NCI-H2196 (cell line): ENCODE results near the gene SARDH.
"Not testable (repeated sequence)": the region's sequence is repeated elsewhere in the genome, so short reads cannot be mapped to it uniquely, and the experiment has no call there.

Experiments
- DNase-seq: peaks from one replicate; lab custom pipeline; 2025; ENCODE audit not compliant: unreplicated experiment; lab: John Stamatoyannopoulos, UW

Gene SARDH

DNA sequence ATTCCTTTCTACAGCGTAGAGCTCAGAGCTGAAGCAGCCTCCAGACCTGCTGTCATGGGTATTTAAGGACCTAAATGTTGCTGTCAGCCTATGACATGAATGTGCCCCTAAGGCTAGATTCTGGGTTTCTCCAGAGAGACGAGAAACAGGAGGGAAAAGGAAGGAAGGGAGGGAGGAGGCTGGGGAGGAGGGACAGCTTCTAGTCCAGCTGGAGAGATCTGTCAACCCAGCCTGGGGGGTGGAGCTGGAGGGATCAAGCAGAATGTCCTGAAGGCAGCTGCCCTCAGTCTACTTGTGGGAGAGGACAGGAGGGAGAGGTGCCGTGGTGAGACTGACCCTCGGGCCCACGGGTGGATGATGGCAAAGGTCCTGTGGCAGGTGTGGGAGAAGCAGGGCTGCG is 103.1 kb downstream of the SARDH start:
- DNase-seq: no peak

DNA sequence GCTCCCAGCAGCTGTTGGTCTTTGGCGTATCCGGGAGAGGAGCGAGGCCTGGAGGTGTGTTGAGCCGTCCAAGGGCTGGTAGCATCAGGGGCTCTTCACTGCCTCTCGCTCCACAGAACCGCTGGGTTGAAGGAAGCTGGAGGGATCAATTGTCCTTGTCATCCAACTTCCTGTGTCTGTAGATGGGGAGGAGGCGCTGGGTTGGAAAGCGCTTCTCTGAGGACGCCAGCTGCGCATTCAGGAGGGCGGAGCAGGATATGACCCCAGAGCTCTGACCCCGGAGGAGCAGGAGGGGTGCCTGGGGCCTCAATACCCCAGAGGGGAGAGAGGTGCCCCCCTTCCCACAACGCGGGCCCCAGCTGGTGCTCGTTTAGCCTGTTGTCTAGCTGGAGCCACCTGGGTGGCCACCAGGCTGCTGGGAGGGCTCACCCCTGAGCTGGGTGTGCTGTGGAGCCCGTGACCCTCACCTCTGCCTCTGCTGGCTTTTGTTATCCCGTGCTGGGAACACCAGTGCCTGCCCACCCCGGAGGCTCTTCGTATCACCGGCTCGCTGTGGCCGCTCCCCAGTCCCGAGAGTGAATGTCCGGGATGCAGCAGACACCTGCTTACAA is 104.0 kb downstream of the SARDH start:
- peak; percentile 57 for DNase-seq

DNA sequence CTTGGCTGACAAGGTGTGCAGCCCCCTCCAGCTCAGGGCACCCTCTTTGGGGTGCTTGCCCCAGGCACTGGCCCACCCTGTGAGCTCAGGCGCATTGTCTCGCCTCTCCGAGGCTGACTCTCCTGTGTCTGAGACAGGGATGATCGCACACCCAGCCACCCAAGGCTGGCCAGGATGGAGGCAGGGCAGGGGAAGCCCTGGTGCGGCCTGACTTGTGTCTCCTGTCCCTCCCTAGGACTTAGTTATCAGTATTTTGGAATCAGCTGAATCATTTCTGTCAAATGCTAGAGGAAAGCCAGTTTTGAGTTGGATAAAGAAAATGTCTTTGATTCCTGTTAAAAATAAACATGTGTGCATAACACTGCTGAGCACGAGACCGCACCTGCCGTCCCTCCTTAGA is 104.5 kb downstream of the SARDH start:
- peak; percentile 52 for DNase-seq

DNA sequence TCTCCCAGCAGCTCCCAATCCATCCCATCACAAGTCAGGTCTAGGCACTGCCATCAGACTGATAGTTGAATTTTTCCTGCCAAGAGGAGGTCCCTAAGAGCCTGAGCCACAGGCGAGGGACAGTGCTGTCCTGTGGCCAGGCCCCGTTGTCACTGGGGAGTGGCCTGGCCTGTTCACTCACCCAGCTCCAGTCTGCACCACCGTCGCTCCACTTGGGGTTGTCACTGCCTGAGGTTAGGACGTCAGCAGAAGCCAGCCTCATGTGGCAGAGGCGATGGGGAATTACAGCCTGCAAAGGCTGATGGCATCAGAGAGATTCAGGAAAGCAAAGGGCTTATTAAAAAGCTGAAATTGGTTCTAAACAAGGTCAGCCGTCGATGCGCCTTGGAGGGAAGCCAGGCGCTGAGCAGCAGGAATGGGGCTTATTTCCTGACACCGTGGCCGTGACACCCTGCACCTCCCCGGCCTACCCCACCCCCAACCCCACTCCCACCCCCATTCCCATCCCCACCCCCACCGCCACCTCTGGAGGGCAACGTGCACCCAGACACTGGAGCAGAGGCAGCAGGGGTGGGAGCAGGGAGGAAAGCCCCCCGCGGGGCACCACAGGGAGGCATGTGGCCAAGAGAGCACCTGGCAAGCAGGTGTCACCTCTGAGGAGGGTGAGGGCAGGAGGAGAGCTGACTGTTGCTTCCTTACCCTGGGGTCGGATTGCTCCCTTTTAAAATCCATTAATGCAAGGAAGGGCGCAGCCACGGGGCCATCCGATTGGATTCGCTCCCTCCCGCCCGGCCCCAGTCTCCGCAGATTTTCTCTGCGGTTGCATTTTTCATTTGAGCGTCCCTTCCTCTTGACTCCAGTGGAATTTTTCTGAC is 105.1 kb downstream of the SARDH start:
- DNase-seq: peak; percentile 66

DNA sequence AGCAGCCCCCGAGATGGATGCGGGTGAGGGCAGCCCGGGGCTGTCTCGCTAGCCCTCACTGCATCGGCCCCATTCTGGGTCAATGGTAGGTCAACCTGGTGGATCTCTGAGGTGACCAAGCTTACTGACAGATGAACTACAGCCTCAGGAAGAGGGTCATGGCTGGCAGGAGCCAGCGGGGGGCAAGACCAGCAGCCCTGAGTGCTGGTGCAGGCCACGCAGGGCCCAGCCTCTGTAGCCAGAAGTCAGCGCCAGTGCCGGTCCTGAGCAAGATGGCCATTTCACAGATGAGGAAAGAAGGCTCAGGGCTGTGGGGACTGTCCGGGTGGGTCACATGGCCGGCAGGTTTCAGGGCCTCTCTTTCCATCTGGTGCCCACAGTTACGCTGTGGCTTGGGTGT is 107.0 kb downstream of the SARDH start:
- no peak for DNase-seq

DNA sequence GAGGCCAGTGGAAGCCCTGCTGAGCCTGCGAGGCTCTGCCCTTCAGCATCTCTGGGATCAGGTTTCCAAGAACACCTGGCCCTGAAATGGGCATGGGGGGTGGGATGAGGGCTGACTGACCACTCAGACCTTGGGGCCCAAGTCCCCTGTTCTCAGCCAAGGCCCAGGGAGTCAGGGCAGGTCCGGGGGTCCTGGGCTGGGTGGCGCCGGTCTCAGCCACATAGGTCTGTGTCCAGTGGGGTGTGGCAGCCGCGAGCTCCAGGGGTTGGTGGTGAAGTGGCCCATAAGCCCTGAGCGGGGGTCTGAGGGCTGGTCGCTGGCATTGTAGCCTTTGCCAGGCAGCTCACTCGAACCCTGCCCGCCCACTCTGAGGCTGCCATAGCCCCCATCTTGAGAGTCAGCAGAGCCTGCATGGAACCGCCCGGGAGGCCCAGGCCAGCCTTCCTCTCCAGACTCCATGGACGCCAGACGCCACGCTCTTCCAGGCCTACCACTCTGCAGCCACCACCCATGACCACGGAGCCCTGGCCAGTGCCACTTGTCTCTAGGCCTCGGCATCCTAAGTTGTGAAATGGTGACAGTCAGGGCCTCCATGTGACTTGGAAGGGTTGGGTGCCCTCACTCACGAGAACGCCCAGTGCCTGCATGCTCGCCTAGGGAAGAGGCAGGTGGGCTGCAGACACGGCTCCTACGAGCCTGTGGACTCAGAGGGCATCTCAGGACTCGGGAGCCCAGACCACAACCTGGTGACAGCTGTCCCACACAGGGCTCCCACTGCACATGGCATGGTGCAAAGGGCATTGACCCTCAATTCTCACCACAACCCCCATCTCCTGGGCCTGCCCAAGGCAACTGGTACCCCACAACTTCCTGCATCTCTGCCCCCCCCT is 108.7 kb downstream of the SARDH start:
- DNase-seq: no peak

DNA sequence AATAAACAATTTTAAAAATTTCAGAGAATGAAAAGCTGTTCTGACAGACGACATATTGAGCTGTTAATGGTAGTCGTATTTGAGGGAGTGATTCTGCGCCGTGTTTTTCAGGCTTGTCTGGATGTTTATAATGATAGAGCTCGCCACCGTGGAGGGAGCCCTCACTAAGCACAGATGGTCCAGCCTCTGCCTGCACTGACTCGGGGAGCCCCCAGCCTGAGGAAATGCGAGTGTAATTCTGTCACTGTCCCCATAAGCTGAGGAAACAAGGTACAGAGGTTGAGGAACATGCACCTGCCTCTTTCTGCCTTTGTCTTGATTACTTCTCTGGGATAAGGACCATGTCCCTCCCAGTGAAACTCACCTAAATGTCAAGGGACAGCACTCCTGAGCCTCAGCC is 109.4 kb downstream of the SARDH start:
- DNase-seq: no peak

DNA sequence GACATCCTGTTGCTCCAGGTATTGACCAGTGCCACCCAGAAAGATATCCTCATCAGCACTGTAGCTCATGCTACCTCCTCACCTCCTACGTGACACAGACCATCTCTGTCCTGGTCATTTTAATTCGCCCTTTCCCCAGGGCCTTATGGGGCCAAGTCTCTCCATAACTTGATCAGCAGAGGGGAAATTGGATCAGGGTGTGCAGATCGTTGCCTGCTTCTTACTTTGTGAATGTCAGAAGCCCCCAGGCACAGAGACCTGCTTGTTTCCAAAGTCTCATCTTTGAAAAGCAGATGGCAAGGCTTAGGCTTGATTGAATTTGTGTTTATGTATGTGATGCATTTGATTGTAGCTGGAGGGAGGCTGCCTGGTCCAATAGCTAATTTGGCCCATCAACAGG is 110.8 kb downstream of the SARDH start:
- no peak for DNase-seq

DNA sequence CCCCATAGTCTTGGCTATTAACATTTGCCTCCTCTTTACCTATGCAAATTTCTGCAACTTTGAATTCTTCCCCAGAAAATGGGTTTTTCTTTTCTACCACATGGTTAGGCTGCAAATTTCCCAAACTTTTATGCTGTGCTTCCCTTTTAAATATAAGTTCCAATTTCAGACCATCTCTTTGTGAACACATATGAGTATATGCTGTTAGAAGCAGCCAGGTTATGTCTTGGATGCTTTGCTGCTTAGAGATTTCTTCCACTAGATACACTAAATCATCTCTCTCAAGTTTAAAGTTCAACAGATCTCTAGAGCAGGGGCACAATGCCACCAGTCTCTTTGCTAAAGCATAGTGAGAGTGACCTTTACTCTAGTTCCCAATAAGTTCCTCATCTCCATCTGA is 112.1 kb downstream of the SARDH start:
- not testable (repeated sequence) for DNase-seq

DNA sequence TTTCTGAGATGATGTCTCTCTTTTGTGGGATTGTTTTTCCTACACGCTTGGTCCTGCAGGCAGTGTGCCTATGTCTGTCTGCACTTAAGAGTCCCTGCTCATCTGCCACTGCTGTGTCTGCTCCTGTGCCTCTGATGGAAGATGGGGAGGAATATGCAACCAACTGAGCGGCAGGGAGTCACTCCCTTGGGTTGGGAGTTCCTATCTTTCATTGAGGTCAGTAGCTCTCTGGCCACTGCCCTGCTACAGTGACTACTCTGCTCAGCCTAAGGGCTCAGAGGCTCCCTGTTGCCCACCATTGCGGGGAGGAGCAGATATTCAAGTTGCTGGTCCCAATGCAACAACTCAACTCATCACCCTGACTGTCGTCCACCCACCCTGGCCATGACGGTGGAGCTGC is 115.6 kb downstream of the SARDH start:
- no peak for DNase-seq

DNA sequence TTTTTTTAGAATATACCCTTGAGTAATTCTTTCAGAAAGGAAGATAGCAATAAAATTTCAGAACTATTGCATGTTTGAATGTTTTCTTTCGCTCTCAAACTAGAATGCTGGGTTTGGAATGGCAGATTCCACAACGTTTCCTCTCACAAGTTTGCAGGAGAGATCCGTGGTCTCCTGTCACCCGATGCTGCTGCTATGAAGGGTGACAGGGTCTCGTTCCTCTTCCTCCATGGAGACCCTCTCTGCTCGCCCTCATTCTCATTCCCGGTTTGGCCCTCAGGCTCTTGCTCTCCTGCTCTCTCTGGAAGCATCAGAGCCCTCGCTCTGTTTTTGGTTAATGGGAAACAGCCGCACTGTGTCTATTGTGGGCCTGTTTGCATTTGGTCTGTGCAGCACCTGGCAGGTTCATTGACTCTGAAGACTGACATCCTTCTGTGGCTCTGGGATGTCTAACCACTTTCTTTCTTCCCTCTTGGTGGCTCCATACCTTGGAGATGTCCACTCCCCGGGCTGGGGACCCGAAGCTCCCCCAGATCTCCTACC is 116.4 kb downstream of the SARDH start:
- no peak for DNase-seq

DNA sequence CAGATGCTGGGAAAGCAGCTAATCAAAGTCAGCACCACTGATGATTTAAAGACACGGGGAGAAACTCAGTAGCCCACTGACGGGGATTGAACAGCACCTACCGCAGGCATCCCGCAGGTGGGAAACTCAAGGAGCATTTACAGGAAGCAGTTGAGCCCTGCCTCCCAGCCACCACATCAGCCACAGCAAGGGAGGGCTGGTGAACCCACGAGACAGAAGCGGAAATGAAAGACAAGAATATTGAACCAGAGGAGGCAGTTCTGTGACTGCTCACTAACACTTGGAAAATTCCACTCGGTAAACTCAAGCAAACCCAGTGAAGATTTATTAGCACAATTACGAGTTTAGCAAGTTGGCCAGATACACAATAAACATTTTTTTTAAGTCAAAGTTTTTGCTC is 118.4 kb downstream of the SARDH start:
- DNase-seq: no peak

DNA sequence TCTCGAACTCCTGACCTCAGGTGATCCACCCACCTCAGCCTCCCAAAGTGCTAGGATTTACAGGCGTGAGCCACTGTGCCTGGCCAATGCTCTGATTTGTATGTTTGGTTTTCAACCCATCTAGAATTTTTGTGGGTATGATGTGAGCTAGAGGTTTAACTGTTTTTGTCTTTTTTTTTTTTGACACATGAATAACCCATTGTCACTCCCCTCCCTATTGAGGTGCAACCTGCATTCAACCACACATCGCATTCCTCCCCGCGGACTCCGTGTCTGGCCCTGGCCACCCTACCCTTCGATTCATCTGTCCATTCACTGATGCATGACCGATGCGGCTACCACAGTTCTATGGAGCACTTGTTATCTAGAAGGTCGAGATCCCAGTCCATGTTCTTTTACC is 119.4 kb downstream of the SARDH start:
- no peak for DNase-seq

DNA sequence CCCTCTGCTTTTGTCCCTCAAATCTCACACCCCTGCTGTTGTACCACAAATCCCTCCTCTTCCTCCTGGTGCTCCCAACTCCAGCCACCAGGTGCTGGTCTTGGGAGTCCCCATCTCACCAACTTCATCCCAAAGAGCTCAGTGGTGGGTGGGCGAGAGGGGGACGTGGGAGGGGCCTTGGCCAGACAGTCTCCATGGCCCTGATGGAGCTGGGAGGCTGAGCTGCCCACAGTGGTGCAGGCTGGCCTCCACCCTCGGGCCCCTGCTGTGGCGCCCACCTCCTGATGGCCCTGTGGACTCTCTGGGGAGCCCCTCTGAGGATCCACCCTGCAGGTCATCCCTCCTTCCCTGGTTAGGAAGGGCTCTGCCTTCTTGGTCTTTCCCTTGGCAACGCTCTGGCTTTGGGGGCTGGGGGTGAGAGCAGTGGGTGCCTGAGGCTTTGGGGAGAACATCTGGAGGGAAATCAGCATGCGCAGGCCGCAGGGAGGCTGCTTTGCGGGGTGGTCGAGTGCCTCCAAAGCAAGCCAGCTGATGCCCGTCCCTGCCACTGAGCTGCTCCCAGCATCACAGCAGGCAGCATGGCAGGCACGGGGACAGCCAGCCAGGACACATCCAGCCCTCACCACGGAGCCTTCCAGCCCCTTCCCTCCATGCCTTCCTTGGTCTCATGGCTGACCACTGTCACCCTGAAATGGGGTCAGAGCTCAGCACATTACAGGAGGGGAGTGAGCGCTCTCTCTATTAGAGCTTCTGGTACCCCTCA is 121.3 kb downstream of the SARDH start:
- DNase-seq: no peak

DNA sequence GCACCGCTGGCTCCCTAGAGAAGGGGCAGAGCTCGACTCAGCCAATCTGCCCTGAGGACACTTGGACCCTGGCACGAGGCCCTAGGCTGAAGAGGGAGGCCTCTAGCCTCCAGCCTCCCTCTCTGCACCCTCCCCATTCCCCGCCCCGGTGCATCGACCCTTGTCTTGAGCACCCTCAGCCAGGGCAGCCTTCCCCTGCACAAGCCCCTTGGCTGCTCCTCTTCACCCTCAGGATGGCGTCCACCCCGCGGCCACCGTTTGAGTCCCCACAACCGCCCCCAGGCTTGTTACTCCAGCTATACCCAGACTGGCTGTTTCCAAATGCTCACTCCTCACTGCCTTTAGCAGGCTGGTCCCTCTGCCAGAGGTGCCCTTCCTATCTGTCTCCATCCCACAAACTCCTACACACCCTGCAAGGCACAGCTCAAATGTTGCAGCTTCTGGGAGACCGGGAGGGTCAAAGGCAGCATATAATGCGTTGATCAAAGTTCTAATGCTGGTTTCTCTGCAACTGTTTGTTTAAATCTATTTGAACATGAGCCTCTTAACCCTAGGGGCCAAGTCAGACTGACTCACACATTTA is 122.5 kb downstream of the SARDH start:
- DNase-seq: no peak

DNA sequence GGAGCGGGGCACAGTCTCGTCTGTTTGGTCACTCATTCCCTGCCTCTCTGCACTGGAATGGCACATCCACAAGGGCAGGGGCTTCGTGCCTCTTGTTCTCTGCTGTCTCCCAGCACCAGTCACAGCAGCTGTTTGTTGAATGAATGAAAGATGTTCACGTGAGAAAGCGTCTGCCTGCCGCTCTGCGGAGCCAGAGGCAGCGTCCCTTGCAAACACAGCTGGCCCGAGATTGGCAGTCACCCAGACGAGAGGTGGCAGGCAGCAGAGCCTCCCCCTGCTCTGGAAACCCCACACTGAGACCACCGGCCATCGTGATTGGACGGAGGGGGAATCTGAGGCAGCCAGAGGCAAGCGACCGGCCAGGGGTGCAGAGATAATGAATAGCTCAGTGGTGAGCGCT is 123.0 kb downstream of the SARDH start:
- DNase-seq: no peak

DNA sequence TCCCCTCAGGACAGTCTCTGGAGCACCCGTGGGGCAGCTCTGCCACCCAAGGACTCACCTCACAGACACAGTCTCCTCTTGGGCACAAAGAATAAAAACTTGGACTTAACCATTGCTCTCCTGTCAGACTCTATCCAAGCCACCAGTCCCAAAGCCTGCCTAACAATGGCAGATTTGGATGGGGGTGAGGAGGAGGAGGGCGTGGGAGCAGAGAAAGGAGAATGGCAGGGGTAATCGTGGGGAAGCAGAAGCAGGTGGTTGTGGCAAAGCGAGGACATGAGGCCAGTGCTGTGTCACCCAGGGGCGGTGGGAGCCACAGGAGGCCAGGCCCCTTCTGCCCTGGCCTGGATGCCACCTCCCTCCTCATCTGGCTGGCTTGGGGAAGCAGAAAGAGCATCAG is 123.5 kb downstream of the SARDH start:
- no peak for DNase-seq

DNA sequence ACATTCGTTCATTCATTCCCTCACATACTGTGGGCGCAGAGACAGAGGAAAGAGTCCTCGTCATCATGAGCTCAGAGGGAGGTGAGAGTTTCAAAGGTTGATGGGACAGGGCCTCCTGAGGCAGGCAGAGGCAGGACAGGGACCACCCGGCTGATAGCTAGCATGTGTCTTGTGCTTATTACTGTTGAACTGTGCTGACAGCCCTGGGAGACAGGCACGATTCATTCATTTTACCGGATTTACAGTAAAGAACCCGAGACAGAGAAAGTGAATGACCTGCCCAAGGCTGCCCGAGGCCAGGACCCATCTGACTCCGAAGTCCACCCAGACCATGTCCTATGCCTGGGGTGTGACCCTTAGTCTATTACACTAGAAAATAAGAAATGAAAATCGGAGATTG is 124.1 kb downstream of the SARDH start:
- DNase-seq: no peak
